ENCODE results near the gene PLVAP.

PLVAP gene

GRCh38 chr19:17324357-17325114 lies 52.6 kb downstream of the PLVAP start:
- in situ Hi-C loops (cut with HindIII; ENCODE audit: low sequenced_read_pairs) = loop anchor here (25.0 kb wide), 2 partner anchors 162 to 238 kb away; partner anchors contain the start of gene COLGALT1

GRCh38 chr19:17323964-17324332 lies 53.2 kb downstream of the PLVAP start:
- in situ Hi-C loops (cut with HindIII; ENCODE audit: low sequenced_read_pairs) = loop anchor here (25.0 kb wide), 2 partner anchors 162 to 238 kb away; partner anchors contain the start of gene COLGALT1

- in situ Hi-C loops (cut with HindIII; ENCODE audit: low sequenced_read_pairs) = loop anchor here (25.0 kb wide), 2 partner anchors 161 to 239 kb away; partner anchors contain the start of gene COLGALT1
Observed at GRCh38 chr19:17323300-17323963, 53.7 kb downstream of the PLVAP start.

- in situ Hi-C loops (cut with HindIII; ENCODE audit: low sequenced_read_pairs) = loop anchor here (25.0 kb wide), 2 partner anchors 161 to 239 kb away; partner anchors contain the start of gene COLGALT1
Observed at GRCh38 chr19:17322854-17323253, 54.3 kb downstream of the PLVAP start.

- in situ Hi-C loops (cut with HindIII; ENCODE audit: low sequenced_read_pairs) = loop anchor here (25.0 kb wide), 2 partner anchors 160 to 240 kb away; partner anchors contain the start of gene COLGALT1
Observed at GRCh38 chr19:17321655-17322489, 55.3 kb downstream of the PLVAP start.

GRCh38 chr19:17320435-17320834 lies 56.7 kb downstream of the PLVAP start:
- in situ Hi-C loops (cut with HindIII; ENCODE audit: low sequenced_read_pairs) = loop anchor here (25.0 kb wide), 2 partner anchors 158 to 242 kb away; partner anchors contain the start of gene COLGALT1

- in situ Hi-C loops (cut with HindIII; ENCODE audit: low sequenced_read_pairs) = loop anchor here (25.0 kb wide), 2 partner anchors 157 to 243 kb away; partner anchors contain the start of gene COLGALT1
Observed at GRCh38 chr19:17319473-17320238, 57.5 kb downstream of the PLVAP start.

- in situ Hi-C loops (cut with HindIII; ENCODE audit: low sequenced_read_pairs) = loop anchor here (25.0 kb wide), 2 partner anchors 157 to 243 kb away; partner anchors contain the start of gene COLGALT1
Observed at GRCh38 chr19:17318966-17319365, 58.2 kb downstream of the PLVAP start.

- in situ Hi-C loops (cut with HindIII; ENCODE audit: low sequenced_read_pairs) = loop anchor here (25.0 kb wide), 2 partner anchors 152 to 248 kb away; partner anchors contain the start of gene COLGALT1
Observed at GRCh38 chr19:17314007-17314593, 63.0 kb downstream of the PLVAP start.

GRCh38 chr19:17312189-17313113 lies 64.7 kb downstream of the PLVAP start:
- in situ Hi-C loops (cut with HindIII; ENCODE audit: low sequenced_read_pairs) = loop anchor here (25.0 kb wide), 2 partner anchors 150 to 250 kb away; partner anchors contain the start of gene COLGALT1

- in situ Hi-C loops (cut with HindIII; ENCODE audit: low sequenced_read_pairs) = loop anchor here (25.0 kb wide), 2 partner anchors 149 to 251 kb away; partner anchors contain the start of gene COLGALT1
Observed at GRCh38 chr19:17311455-17312188, 65.5 kb downstream of the PLVAP start.

GRCh38 chr19:17309965-17310461 lies 67.1 kb downstream of the PLVAP start:
- in situ Hi-C loops (cut with HindIII; ENCODE audit: low sequenced_read_pairs) = loop anchor here (10.0 to 25.0 kb wide), 3 partner anchors 65 to 252 kb away; partner anchors contain the start of genes COLGALT1 and NR2F6

GRCh38 chr19:17309198-17309964 lies 67.8 kb downstream of the PLVAP start, which contains the start of gene DDA1:
Gene DDA1, plus strand, starts transcription at chr19:17309563. Its CDS starts 92 bp downstream, at chr19:17309655.
- in situ Hi-C loops (cut with HindIII; ENCODE audit: low sequenced_read_pairs) = loop anchor here (10.0 to 25.0 kb wide), 3 partner anchors 65 to 253 kb away; partner anchors contain the start of genes COLGALT1 and NR2F6

- in situ Hi-C loops (cut with HindIII; ENCODE audit: low sequenced_read_pairs) = loop anchor here (10.0 to 25.0 kb wide), 3 partner anchors 63 to 254 kb away; partner anchors contain the start of genes COLGALT1 and NR2F6
Observed at GRCh38 chr19:17307876-17308377, 69.2 kb downstream of the PLVAP start.

- in situ Hi-C loops (cut with HindIII; ENCODE audit: low sequenced_read_pairs) = loop anchor here (10.0 to 25.0 kb wide), 3 partner anchors 61 to 256 kb away; partner anchors contain the start of genes COLGALT1 and NR2F6
Observed at GRCh38 chr19:17306285-17306714, 70.8 kb downstream of the PLVAP start.

Measured in endothelial cell of hepatic sinusoid (primary cell).